Bronchial epithelial cell (primary cell): ENCODE results near the gene TERF2IP. TPM values are rescaled to one million over a fixed set of nuclear protein-coding genes. Genes with fewer than 3 reads are reported as not detected.

Experiments used
- DNase-seq: peaks from one replicate; pipeline ENCODE4 v3.0.0-alpha.2; 2010; ENCODE audit warnings: low read depth
- FAIRE-seq: peaks from 2 replicates; lab custom pipeline; 2011; peaks lifted over from hg19 to GRCh38; lab: Jason Lieb, UNC
- H3K27me3 ChIP-seq: 2 replicates; pipeline ENCODE4 v1.5.1; 2011; ENCODE audit warnings: low read length; ENCODE audit not compliant: control insufficient read depth, insufficient read depth
- H3K36me3 ChIP-seq: 2 replicates; pipeline ENCODE4 v1.5.1; 2011; ENCODE audit warnings: low read length; ENCODE audit not compliant: control insufficient read depth, insufficient read depth
- H3K4me3 ChIP-seq: 2 replicates; pipeline ENCODE4 v1.5.1; 2011; ENCODE audit warnings: mild to moderate bottlenecking, low read depth, low read length, control low read depth
- CTCF ChIP-seq: IDR thresholded peaks from 2 replicates; pipeline ENCODE4 v1.5.1; 2011; ENCODE audit warnings: mild to moderate bottlenecking, moderate library complexity, low read length, control low read depth, inconsistent platforms; ENCODE audit not compliant: insufficient read depth, severe bottlenecking
- total RNA-seq: library from RNA; depleted of rRNA; stranded (reverse); fragments of >200 nt; gene quantifications from 2 replicates; pipeline ENCODE4 v1.2.1, GENCODE V29; 2014

Gene TERF2IP
- total RNA-seq, 1 donor from 2014 or later = 21.6 TPM

GRCh38 chr16:75628351-75628750 lies 19.2 kb upstream of the TERF2IP start:
- Histone ChIP-seq H3K4me3 (no peak overlapping the region), H3K27me3 (no peaks in the 10 kb centered on the region), H3K36me3 (peaks cover 28% of the 10 kb centered on the region)
- no peak for DNase-seq
- FAIRE-seq = no peak
- TF ChIP-seq CTCF = no peak

- TF ChIP-seq CTCF = no peak
- H3K4me3 ChIP-seq = no peak overlapping the region
- H3K27me3 ChIP-seq = no peaks in the 10 kb centered on the region
- FAIRE-seq (no peak), DNase-seq (no peak)
- H3K36me3 ChIP-seq = peaks cover 30% of the 10 kb centered on the region
Measured at GRCh38 chr16:75629132-75629531, 18.4 kb upstream of the TERF2IP start.

GRCh38 chr16:75630052-75630451 lies 17.5 kb upstream of the TERF2IP start:
- Histone ChIP-seq H3K36me3 (peaks cover 31% of the 10 kb centered on the region), H3K4me3 (no peak overlapping the region), H3K27me3 (no peaks in the 10 kb centered on the region)
- TF ChIP-seq CTCF = no peak
- DNase-seq = no peak
- no peak for FAIRE-seq

- Histone ChIP-seq H3K36me3 (peaks cover 41% of the 10 kb centered on the region), H3K4me3 (no peak overlapping the region), H3K27me3 (no peaks in the 10 kb centered on the region)
- TF ChIP-seq CTCF = no peak
- no peak for DNase-seq
- FAIRE-seq = no peak
Measured at GRCh38 chr16:75632857-75633256, 14.7 kb upstream of the TERF2IP start.

GRCh38 chr16:75635036-75635435 lies 12.5 kb upstream of the TERF2IP start:
- H3K36me3 ChIP-seq = peaks cover 26% of the 10 kb centered on the region
- no peaks in the 10 kb centered on the region for H3K27me3 ChIP-seq
- H3K4me3 ChIP-seq = no peak overlapping the region
- TF ChIP-seq CTCF = no peak
- FAIRE-seq = no peak
- DNase-seq = no peak

GRCh38 chr16:75640598-75640997 lies 7.0 kb upstream of the TERF2IP start:
- FAIRE-seq = no peak
- no peak for DNase-seq
- TF ChIP-seq CTCF = no peak
- Histone ChIP-seq H3K27me3 (no peaks in the 10 kb centered on the region), H3K36me3 (peaks cover 29% of the 10 kb centered on the region), H3K4me3 (no peak overlapping the region)
